K562 (cell line): ENCODE measurements around the gene VGF. TPM values are rescaled to one million over a fixed set of nuclear protein-coding genes. Genes with fewer than 3 reads are reported as not detected.

Experiments used
- ATAC-seq: fragments of 200-7000 bp; cut with Tn5 transposase; 3 replicates; pipeline ENCODE4 v1.9.1; 2020; ENCODE audit warnings: moderate library complexity
- BruUV-seq: library from RNA; stranded (reverse); fragments of 400-500 nt; replicated peaks from 2 replicates; lab custom pipeline; 2021; lab: Mats Ljungman, UMichigan
- CTCF ChIA-PET: fragments of 300-600 bp; formaldehyde crosslinking; extraction: SDS; loops from one replicate; lab custom pipeline; 2021; ENCODE audit warnings: low intra/inter-chr PET ratio; lab: Yijun Ruan, JAX
- POLR2A ChIA-PET: fragments of 300-600, 350-650 bp; sonication (Branson Sonifier 250); formaldehyde crosslinking; extraction: SDS; loops from one replicate; lab custom pipeline; 2021; ENCODE audit warnings: antibody characterized with exemption, inconsistent platforms; lab: Yijun Ruan, JAX
- DNase-seq, 4 experiments: peaks; one replicate each; pipeline versions ENCODE4 v3.0.0 to v3.0.0-alpha.2; 2011 to 2018; ENCODE audit warnings: low spot score in 3 of 4, mixed read lengths in 3 of 4; ENCODE audit errors: extremely low read depth in 1 of 4
- FAIRE-seq: peaks from 2 replicates; lab custom pipeline; 2011; peaks lifted over from hg19 to GRCh38; lab: Jason Lieb, UNC
- H2AFZ ChIP-seq: 2 replicates; pipeline ENCODE4 v1.6.0; 2011; ENCODE audit warnings: low read depth, low read length, control low read depth, inconsistent platforms
- H3K27ac ChIP-seq: fragments of 200-600 bp; 3 replicates; pipeline ENCODE4 v1.8.0; 2011; ENCODE audit warnings: low read depth, mild to moderate bottlenecking, control low read depth, inconsistent platforms, low read length, moderate library complexity, mixed read lengths; ENCODE audit errors: extremely low read depth
- H3K27me3 ChIP-seq, 2 experiments: fragments of 300-600 bp in 1 of 2; 2 replicates in 1 of 2; 3 replicates in 1 of 2; pipeline versions ENCODE4 v1.6.0 to v1.8.0; 2011; ENCODE audit warnings: inconsistent platforms in 2 of 2, low read length in 2 of 2, mild to moderate bottlenecking in 1 of 2, mixed read lengths in 1 of 2, moderate library complexity in 1 of 2; ENCODE audit not compliant: control insufficient read depth in 2 of 2, insufficient read depth in 2 of 2
- H3K36me3 ChIP-seq: fragments of 300-600 bp; 3 replicates; pipeline ENCODE4 v1.8.0; 2011; ENCODE audit warnings: mild to moderate bottlenecking, low read length, inconsistent platforms; ENCODE audit not compliant: control insufficient read depth, insufficient read depth
- H3K4me1 ChIP-seq, 2 experiments: fragments of 200-600 bp in 1 of 2; replicated peaks in 1 of 2; 2 replicates in 1 of 2; 3 replicates in 1 of 2; pipeline versions ENCODE4 v1.5.1 to v1.8.0; 2011; ENCODE audit warnings: inconsistent platforms in 2 of 2, low read length in 2 of 2, mild to moderate bottlenecking in 1 of 2, mixed read lengths in 1 of 2, moderate library complexity in 1 of 2; ENCODE audit not compliant: control insufficient read depth in 2 of 2, insufficient read depth in 2 of 2
- H3K4me2 ChIP-seq: 2 replicates; pipeline ENCODE4 v1.6.1; 2011; ENCODE audit warnings: low read length, control low read depth, inconsistent platforms, mixed read lengths; ENCODE audit not compliant: insufficient read depth
- H3K4me3 ChIP-seq: fragments of 200-600 bp; sonication (generic), shearing (Covaris generic); 2 replicates; pipeline ENCODE4 v1.5.1; 2016; ENCODE audit warnings: control low read depth, inconsistent platforms
- H3K79me2 ChIP-seq: fragments of 200-600 bp; 3 replicates; pipeline ENCODE4 v1.8.0; 2011; ENCODE audit warnings: low read length, inconsistent platforms; ENCODE audit not compliant: control insufficient read depth, insufficient read depth
- H3K9ac ChIP-seq, 2 experiments: 2 replicates each; pipeline versions ENCODE4 v1.6.0 to v1.6.1; 2011; ENCODE audit warnings: low read depth in 2 of 2, low read length in 2 of 2, control low read depth in 1 of 2, inconsistent platforms in 1 of 2, mild to moderate bottlenecking in 1 of 2, mixed read lengths in 1 of 2; ENCODE audit not compliant: insufficient read depth in 1 of 2
- H3K9me1 ChIP-seq: one replicate; pipeline ENCODE4 v1.6.0; 2011; ENCODE audit warnings: inconsistent platforms, mild to moderate bottlenecking, low read length, moderate library complexity; ENCODE audit not compliant: control insufficient read depth, insufficient read depth
- H3K9me3 ChIP-seq: replicated peaks from 2 replicates; pipeline ENCODE4 v1.5.1; 2011; ENCODE audit warnings: low read depth, low read length, inconsistent platforms; ENCODE audit not compliant: control insufficient read depth, insufficient read depth
- H4K20me1 ChIP-seq: replicated peaks from 2 replicates; pipeline ENCODE4 v1.6.1; 2011; ENCODE audit warnings: low read length, inconsistent platforms, mixed read lengths; ENCODE audit not compliant: control insufficient read depth, insufficient read depth
- BCOR ChIP-seq: fragments of 450-650 bp; IDR thresholded peaks from 2 replicates; pipeline ENCODE4 v1.6.1; 2016
- DPF2 ChIP-seq: fragments of 450-650 bp; IDR thresholded peaks from 2 replicates; pipeline ENCODE4 v1.6.1; 2016
- ETV1 ChIP-seq: fragments of 450-650 bp; conservative IDR thresholded peaks from 2 replicates; pipeline ENCODE4 v1.6.1; 2016; ENCODE audit warnings: missing genetic modification characterization, control low read depth, low read depth, missing compliant biosample characterization
- GABPB1 ChIP-seq: sonication (generic); formaldehyde crosslinking; IDR thresholded peaks from 2 replicates; pipeline ENCODE4 v1.8.0; 2022; ENCODE audit warnings: mild to moderate bottlenecking, missing genetic modification reagents
- GTF2E2 ChIP-seq: fragments of 200-800 bp; sonication (Bioruptor generic); IDR thresholded peaks from 2 replicates; pipeline ENCODE4 v1.6.1; 2016; ENCODE audit warnings: missing genetic modification characterization, missing compliant biosample characterization
- HDAC1 ChIP-seq, 2 experiments: fragments of 450-650 bp; IDR thresholded peaks; 2 replicates each; pipeline ENCODE4 v1.6.1; 2016 to 2017; ENCODE audit warnings: inconsistent platforms in 1 of 2, mild to moderate bottlenecking in 1 of 2, moderate library complexity in 1 of 2
- HDAC2 ChIP-seq: fragments of 450-650 bp; IDR thresholded peaks from 2 replicates; pipeline ENCODE4 v1.6.1; 2016; ENCODE audit warnings: mild to moderate bottlenecking
- KAT7 ChIP-seq: sonication (generic); formaldehyde crosslinking; IDR thresholded peaks from 2 replicates; pipeline ENCODE4 v1.8.0; 2022; ENCODE audit warnings: missing genetic modification reagents, mild to moderate bottlenecking, borderline replicate concordance
- NCOA6 ChIP-seq: fragments of 450-650 bp; IDR thresholded peaks from 2 replicates; pipeline ENCODE4 v1.6.1; 2017; ENCODE audit warnings: mild to moderate bottlenecking
- PHF20 ChIP-seq: fragments of 450-650 bp; IDR thresholded peaks from 2 replicates; pipeline ENCODE4 v1.6.1; 2018; ENCODE audit not compliant: partially characterized antibody
- RBFOX2 ChIP-seq: fragments of 200-400 bp; formaldehyde crosslinking; IDR thresholded peaks from 2 replicates; pipeline ENCODE4 v1.6.1; 2017; ENCODE audit warnings: low read depth, mild to moderate bottlenecking, low read length, moderate library complexity
- TCF7 ChIP-seq: sonication (generic); IDR thresholded peaks from 2 replicates; pipeline ENCODE4 v1.6.1; 2016; ENCODE audit warnings: antibody characterized with exemption, borderline replicate concordance
- TOE1 ChIP-seq, 2 experiments: fragments of 450-650 bp in 1 of 2; sonication (generic) in 1 of 2; formaldehyde crosslinking in 1 of 2; IDR thresholded peaks; 2 replicates each; pipeline versions ENCODE4 v1.7.1 to v1.8.0; 2016 to 2022; ENCODE audit warnings: borderline replicate concordance in 2 of 2, mild to moderate bottlenecking in 2 of 2, antibody characterized with exemption in 1 of 2, inconsistent platforms in 1 of 2, low read depth in 1 of 2, missing genetic modification reagents in 1 of 2, moderate library complexity in 1 of 2
- TRIM28 ChIP-seq: fragments of 450-650 bp; IDR thresholded peaks from 2 replicates; pipeline ENCODE4 v1.6.1; 2017
- ZNF121 ChIP-seq: sonication (generic); formaldehyde crosslinking; conservative IDR thresholded peaks from 2 replicates; pipeline ENCODE4 v1.8.0; 2022; ENCODE audit warnings: missing genetic modification reagents
- WGBS: fragments of 100-300 bp; shearing (Covaris generic); methylation state at CpG from one replicate; pipeline ENCODE4 v1.1.6; 2016; ENCODE audit warnings: low coverage, mixed read lengths; ENCODE audit not compliant: insufficient coverage; ENCODE audit errors: missing lambda C conversion rate; 5-methylcytosine and 5-hydroxymethylcytosine counted together
- in situ Hi-C: fragments of 300-500 bp; cut with MboI; formaldehyde crosslinking; loops from 4 replicates; pipeline ENCODE4 v1.15.0; 2018; ENCODE audit warnings: inconsistent platforms, mixed read lengths
- intact Hi-C: fragments of 100-400 bp; cut with micrococcal nuclease; formaldehyde crosslinking; loops from 2 replicates; pipeline ENCODE4 v1.14.2; 2022
- polyA plus RNA-seq, 8 experiments: library from polyadenylated mRNA; depleted of rRNA in 4 of 8; stranded (reverse) in 5 of 8; unstranded in 3 of 8; fragments of >200 nt; fragmentation: Nextera tagmentation in 2 of 8; fragmentation: Illumina TruSeq in 1 of 8; extraction: Ambion mirVana in 2 of 8; extraction: Trizol in 1 of 8; gene quantifications; 2 replicates each; pipeline versions ENCODE4 v1.2.1 to v1.2.3, GENCODE V29; 2011 to 2014; ENCODE audit warnings: inconsistent platforms in 1 of 8, missing spikeins in 1 of 8
- total RNA-seq, 7 experiments: library from RNA; depleted of rRNA in 6 of 7; stranded (reverse); fragments of >200 nt in 6 of 7; fragmentation: Illumina TruSeq in 2 of 7; extraction: Trizol in 2 of 7; gene quantifications; 2 replicates each; pipeline versions ENCODE4 v1.2.1 to v1.2.3, GENCODE V29; 2011 to 2021; ENCODE audit warnings: low replicate concordance in 1 of 7
- TF ChIP-seq, protein P1 (sequence below): fragments of 450-650 bp; IDR thresholded peaks from 2 replicates; pipeline ENCODE4 v1.6.1; 2016; ENCODE audit warnings: low read depth

VGF gene
- total and polyA plus RNA-seq, 9 of the 15 experiments (the other 6 are each of a cell fraction or from before 2014, with no cell fraction given) = 0.03 to 5.7 (median 0.34) TPM

DNA sequence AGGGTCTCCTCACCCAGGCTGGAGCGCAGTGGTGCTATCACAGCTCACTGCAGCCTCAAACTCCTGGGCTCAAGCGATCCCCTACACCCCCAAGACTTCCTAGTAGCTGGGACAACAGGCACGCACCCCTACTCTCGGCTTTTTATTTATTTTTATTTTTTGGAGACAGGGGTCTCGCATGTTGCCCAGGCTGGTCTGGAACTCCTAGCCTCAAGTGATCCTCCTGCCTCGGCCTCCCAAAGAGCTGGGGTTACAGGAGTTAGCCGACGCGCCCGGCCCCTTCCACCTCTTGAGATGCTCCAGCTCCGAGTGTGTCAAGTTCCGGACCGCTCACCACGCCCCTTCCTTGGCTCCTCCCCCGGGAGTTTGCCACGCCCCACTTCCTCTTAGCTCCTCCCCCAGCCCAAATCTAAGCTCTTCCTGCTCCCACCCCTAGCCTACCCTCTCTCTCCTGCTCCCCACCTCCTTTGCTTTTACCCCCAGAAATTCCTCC, 8.4 kb upstream of the VGF start:
- Histone ChIP-seq H3K4me3 (no peak overlapping the region), H3K36me3 (no peaks in the 10 kb centered on the region), H3K4me2 (peak overlapping the region; percentile 57; the same call in 1 of the 2 replicates), H3K9ac (peak overlapping the region in 1 of 2 experiments; percentile 84; a peak in 2 of 4 replicates), H3K4me1 (peaks cover 17 to 45% of the 10 kb centered on the region in 2 experiments), H3K79me2 (no peaks in the 10 kb centered on the region), H4K20me1 (peaks cover 14% of the 10 kb centered on the region), H3K27ac (no peak overlapping the region), H2AFZ (peak overlapping the region; percentile 92), H3K9me3 (no peaks in the 10 kb centered on the region), H3K9me1 (peaks cover 6% of the 10 kb centered on the region), H3K27me3 (peaks cover 39 to 49% of the 10 kb centered on the region in 2 experiments; a peak in 4 of 5 replicates)
- DNase-seq (peak; percentile 85 to 96 (median 94)), FAIRE-seq (peak; percentile 94), ATAC-seq (peak; percentile 96)
- ChIA-PET CTCF (no interaction called here), POLR2A (interaction anchor here (0.6 to 1.0 kb wide), 10 partner anchors 8 to 729 kb away, joined by 3 to 5 read pairs (median 4); partner anchors contain the start of genes PLOD3, VGF and ZNHIT1)
- intact Hi-C loops (no loop called here), in situ Hi-C loops (no loop called here)
- BruUV-seq = no TSS peak
- WGBS = 4% methylated on average over 16 of the region's 16 CpGs
- TF ChIP-seq PHF20 (peak; percentile 18), HDAC2 (0 out of 2 replicates have a peak, but pooled peaks have one; percentile 22), GABPB1 (0 out of 2 replicates have a peak, but pooled peaks have one; percentile 31), ZNF121 (CRISPR knock-in tag) (0 out of 2 replicates have a peak, but pooled peaks have one; percentile 28), TCF7 (no peak), TOE1 (IDR thresholded peaks at IDR 0.05; ENCODE audit: borderline replicate concordance) (peak; percentile 55; the same call in 1 of the 2 replicates), TOE1 (CRISPR knock-in tag; IDR thresholded peaks at IDR 0.05; ENCODE audit: borderline replicate concordance, low read depth) (no peak), ETV1 (tag) (peak; percentile 66; the same call in 1 of the 2 replicates), DPF2 (peak; percentile 27; the same call in 1 of the 2 replicates), NCOA6 (no peak), RBFOX2 (peak; percentile 42; the same call in 1 of the 2 replicates), KAT7 (CRISPR knock-in tag) (no peak), BCOR (0 out of 2 replicates have a peak, but pooled peaks have one; percentile 33), HDAC1 (IDR thresholded peaks at IDR 0.05) (peak in 1 of 2 experiments; percentile 16; a peak in 1 of 4 replicates), GTF2E2 (tag) (no peak), TRIM28 (peak; percentile 66; the same call in 1 of the 2 replicates)
- TF ChIP-seq, protein P1, sequence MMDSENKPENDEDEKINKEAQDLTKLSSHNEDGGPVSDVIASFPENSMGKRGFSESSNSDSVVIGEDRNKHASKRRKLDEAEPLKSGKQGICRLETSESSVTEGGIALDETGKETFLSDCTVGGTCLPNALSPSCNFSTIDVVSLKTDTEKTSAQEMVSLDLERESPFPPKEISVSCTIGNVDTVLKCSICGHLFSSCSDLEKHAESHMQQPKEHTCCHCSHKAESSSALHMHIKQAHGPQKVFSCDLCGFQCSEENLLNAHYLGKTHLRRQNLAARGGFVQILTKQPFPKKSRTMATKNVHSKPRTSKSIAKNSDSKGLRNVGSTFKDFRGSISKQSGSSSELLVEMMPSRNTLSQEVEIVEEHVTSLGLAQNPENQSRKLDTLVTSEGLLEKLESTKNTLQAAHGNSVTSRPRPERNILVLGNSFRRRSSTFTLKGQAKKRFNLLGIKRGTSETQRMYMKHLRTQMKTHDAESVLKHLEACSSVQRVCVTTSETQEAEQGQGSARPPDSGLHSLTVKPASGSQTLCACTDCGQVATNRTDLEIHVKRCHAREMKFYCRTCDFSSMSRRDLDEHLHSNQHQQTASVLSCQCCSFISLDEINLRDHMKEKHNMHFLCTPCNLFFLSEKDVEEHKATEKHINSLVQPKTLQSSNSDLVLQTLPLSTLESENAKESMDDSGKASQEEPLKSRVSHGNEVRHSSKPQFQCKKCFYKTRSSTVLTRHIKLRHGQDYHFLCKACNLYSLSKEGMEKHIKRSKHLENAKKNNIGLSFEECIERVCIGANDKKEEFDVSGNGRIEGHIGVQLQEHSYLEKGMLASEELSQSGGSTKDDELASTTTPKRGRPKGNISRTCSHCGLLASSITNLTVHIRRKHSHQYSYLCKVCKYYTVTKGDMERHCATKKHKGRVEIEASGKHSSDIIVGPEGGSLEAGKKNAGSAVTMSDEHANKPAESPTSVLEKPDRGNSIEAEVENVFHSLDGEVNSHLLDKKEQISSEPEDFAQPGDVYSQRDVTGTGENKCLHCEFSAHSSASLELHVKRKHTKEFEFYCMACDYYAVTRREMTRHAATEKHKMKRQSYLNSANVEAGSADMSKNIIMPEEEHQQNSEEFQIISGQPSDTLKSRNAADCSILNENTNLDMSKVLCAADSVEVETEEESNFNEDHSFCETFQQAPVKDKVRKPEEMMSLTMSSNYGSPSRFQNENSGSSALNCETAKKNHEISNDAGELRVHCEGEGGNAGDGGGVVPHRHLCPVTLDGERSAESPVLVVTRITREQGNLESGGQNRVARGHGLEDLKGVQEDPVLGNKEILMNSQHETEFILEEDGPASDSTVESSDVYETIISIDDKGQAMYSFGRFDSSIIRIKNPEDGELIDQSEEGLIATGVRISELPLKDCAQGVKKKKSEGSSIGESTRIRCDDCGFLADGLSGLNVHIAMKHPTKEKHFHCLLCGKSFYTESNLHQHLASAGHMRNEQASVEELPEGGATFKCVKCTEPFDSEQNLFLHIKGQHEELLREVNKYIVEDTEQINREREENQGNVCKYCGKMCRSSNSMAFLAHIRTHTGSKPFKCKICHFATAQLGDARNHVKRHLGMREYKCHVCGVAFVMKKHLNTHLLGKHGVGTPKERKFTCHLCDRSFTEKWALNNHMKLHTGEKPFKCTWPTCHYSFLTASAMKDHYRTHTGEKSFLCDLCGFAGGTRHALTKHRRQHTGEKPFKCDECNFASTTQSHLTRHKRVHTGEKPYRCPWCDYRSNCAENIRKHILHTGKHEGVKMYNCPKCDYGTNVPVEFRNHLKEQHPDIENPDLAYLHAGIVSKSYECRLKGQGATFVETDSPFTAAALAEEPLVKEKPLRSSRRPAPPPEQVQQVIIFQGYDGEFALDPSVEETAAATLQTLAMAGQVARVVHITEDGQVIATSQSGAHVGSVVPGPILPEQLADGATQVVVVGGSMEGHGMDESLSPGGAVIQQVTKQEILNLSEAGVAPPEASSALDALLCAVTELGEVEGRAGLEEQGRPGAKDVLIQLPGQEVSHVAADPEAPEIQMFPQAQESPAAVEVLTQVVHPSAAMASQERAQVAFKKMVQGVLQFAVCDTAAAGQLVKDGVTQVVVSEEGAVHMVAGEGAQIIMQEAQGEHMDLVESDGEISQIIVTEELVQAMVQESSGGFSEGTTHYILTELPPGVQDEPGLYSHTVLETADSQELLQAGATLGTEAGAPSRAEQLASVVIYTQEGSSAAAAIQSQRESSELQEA = peak; percentile 77
